Astrocyte (in vitro differentiated cells and primary cell): ENCODE measurements around the gene CNTNAP2. TPM values are rescaled to one million over a fixed set of nuclear protein-coding genes. Genes with fewer than 3 reads are reported as not detected.
"Not testable (repeated sequence)": the region's sequence is repeated elsewhere in the genome, so short reads cannot be mapped to it uniquely, and the experiment has no call there.

Source experiments
- DNase-seq: peaks from one replicate; pipeline ENCODE4 v3.0.0-alpha.2; 2010; ENCODE audit warnings: low read depth
- FAIRE-seq: peaks from 2 replicates; lab custom pipeline; 2011; peaks lifted over from hg19 to GRCh38; lab: Jason Lieb, UNC
- H2AFZ ChIP-seq: 2 replicates; pipeline ENCODE4 v1.6.0; 2012; ENCODE audit warnings: low read depth, low read length, inconsistent platforms
- H3K27ac ChIP-seq: 2 replicates; pipeline ENCODE4 v1.5.1; 2011; ENCODE audit warnings: low read depth, low read length, inconsistent platforms
- H3K27me3 ChIP-seq: 2 replicates; pipeline ENCODE4 v1.6.0; 2011; ENCODE audit warnings: low read length, inconsistent platforms; ENCODE audit not compliant: insufficient read depth
- H3K36me3 ChIP-seq: 2 replicates; pipeline ENCODE4 v1.5.1; 2011; ENCODE audit warnings: low read length, inconsistent platforms; ENCODE audit not compliant: insufficient read depth
- H3K4me1 ChIP-seq: 2 replicates; pipeline ENCODE4 v1.5.1; 2011; ENCODE audit warnings: low read length, inconsistent platforms; ENCODE audit not compliant: insufficient read depth
- H3K4me2 ChIP-seq: 2 replicates; pipeline ENCODE4 v1.6.0; 2012; ENCODE audit warnings: low read length, inconsistent platforms
- H3K4me3 ChIP-seq: 2 replicates; pipeline ENCODE4 v1.5.1; 2011; ENCODE audit warnings: low read depth, mild to moderate bottlenecking, low read length, inconsistent platforms; ENCODE audit not compliant: insufficient read depth
- H3K79me2 ChIP-seq: 2 replicates; pipeline ENCODE4 v1.6.0; 2012; ENCODE audit warnings: mild to moderate bottlenecking, low read length, inconsistent platforms; ENCODE audit not compliant: insufficient read depth
- H3K9ac ChIP-seq: 2 replicates; pipeline ENCODE4 v1.6.0; 2012; ENCODE audit warnings: mild to moderate bottlenecking, low read length, inconsistent platforms
- H3K9me3 ChIP-seq: 2 replicates; pipeline ENCODE4 v1.5.1; 2012; ENCODE audit warnings: low read depth, mild to moderate bottlenecking, low read length, inconsistent platforms; ENCODE audit not compliant: insufficient read depth
- H4K20me1 ChIP-seq: 2 replicates; pipeline ENCODE4 v1.6.0; 2012; ENCODE audit warnings: low read length, inconsistent platforms; ENCODE audit not compliant: insufficient read depth
- H3K27ac Mint-ChIP-seq: one replicate; pipeline ENCODE4 v1.8.0; 2021; ENCODE audit warnings: mild to moderate bottlenecking, mixed read lengths; ENCODE audit not compliant: unreplicated experiment
- H3K27me3 Mint-ChIP-seq: one replicate; pipeline ENCODE4 v1.8.0; 2021; ENCODE audit warnings: low read depth, mixed read lengths; ENCODE audit not compliant: unreplicated experiment
- H3K36me3 Mint-ChIP-seq: one replicate; pipeline ENCODE4 v1.8.0; 2021; ENCODE audit warnings: low read depth, mixed read lengths; ENCODE audit not compliant: unreplicated experiment
- H3K4me1 Mint-ChIP-seq: one replicate; pipeline ENCODE4 v1.8.0; 2021; ENCODE audit warnings: low read depth, mixed read lengths; ENCODE audit not compliant: unreplicated experiment
- H3K4me3 Mint-ChIP-seq: one replicate; pipeline ENCODE4 v1.8.0; 2021; ENCODE audit warnings: mild to moderate bottlenecking, moderate library complexity, mixed read lengths; ENCODE audit not compliant: unreplicated experiment
- H3K9me3 Mint-ChIP-seq: one replicate; pipeline ENCODE4 v1.8.0; 2021; ENCODE audit warnings: mild to moderate bottlenecking, mixed read lengths; ENCODE audit not compliant: unreplicated experiment
- EZH2 ChIP-seq: IDR thresholded peaks from 2 replicates; pipeline ENCODE4 v1.6.1; 2012; ENCODE audit warnings: mild to moderate bottlenecking, low read length, inconsistent platforms; ENCODE audit not compliant: insufficient read depth
- total RNA-seq: library from RNA; stranded (reverse); gene quantifications from 2 replicates; pipeline ENCODE4 v1.2.1, GENCODE V29; 2021
- TF ChIP-seq, protein P1 (sequence below): IDR thresholded peaks from 2 replicates; pipeline ENCODE4 v1.5.1; 2011; ENCODE audit warnings: low read depth, mild to moderate bottlenecking, inconsistent platforms, low read length, moderate library complexity; ENCODE audit not compliant: insufficient read depth

Gene CNTNAP2
- total RNA-seq, 1 donor from 2014 or later: 20.0 TPM

GRCh38 chr7:146177301-146177700 is 60.7 kb downstream of the CNTNAP2 start:
- Mint-ChIP-seq H3K9me3 (no peaks in the 10 kb centered on the region), H3K27ac (no peak overlapping the region), H3K4me1 (peaks cover 4% of the 10 kb centered on the region), H3K36me3 (no peaks in the 10 kb centered on the region), H3K4me3 (no peak overlapping the region), H3K27me3 (no peaks in the 10 kb centered on the region)
- H3K4me1 ChIP-seq: no peaks in the 10 kb centered on the region
- TF ChIP-seq, protein P1, sequence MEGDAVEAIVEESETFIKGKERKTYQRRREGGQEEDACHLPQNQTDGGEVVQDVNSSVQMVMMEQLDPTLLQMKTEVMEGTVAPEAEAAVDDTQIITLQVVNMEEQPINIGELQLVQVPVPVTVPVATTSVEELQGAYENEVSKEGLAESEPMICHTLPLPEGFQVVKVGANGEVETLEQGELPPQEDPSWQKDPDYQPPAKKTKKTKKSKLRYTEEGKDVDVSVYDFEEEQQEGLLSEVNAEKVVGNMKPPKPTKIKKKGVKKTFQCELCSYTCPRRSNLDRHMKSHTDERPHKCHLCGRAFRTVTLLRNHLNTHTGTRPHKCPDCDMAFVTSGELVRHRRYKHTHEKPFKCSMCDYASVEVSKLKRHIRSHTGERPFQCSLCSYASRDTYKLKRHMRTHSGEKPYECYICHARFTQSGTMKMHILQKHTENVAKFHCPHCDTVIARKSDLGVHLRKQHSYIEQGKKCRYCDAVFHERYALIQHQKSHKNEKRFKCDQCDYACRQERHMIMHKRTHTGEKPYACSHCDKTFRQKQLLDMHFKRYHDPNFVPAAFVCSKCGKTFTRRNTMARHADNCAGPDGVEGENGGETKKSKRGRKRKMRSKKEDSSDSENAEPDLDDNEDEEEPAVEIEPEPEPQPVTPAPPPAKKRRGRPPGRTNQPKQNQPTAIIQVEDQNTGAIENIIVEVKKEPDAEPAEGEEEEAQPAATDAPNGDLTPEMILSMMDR: no peak
- TF ChIP-seq EZH2: no peak
- FAIRE-seq (no peak), DNase-seq (no peak)
- no peaks in the 10 kb centered on the region for H3K9me3 ChIP-seq
- no peak overlapping the region for H3K4me2 ChIP-seq
- H3K27ac ChIP-seq: no peak overlapping the region
- H3K79me2 ChIP-seq: no peaks in the 10 kb centered on the region
- H2AFZ ChIP-seq: no peak overlapping the region
- no peaks in the 10 kb centered on the region for H3K27me3 ChIP-seq
- H4K20me1 ChIP-seq: no peaks in the 10 kb centered on the region
- no peaks in the 10 kb centered on the region for H3K36me3 ChIP-seq
- no peak overlapping the region for H3K4me3 ChIP-seq
- no peak overlapping the region for H3K9ac ChIP-seq

- H3K4me2 ChIP-seq: no peak overlapping the region
- no peaks in the 10 kb centered on the region for H3K27me3 ChIP-seq
- Mint-ChIP-seq H3K4me1 (no peaks in the 10 kb centered on the region), H3K4me3 (no peak overlapping the region), H3K27ac (no peak overlapping the region), H3K9me3 (peaks cover 1% of the 10 kb centered on the region), H3K27me3 (no peaks in the 10 kb centered on the region), H3K36me3 (no peaks in the 10 kb centered on the region)
- H3K4me3 ChIP-seq: no peak overlapping the region
- no peak for DNase-seq
- H2AFZ ChIP-seq: no peak overlapping the region
- H3K36me3 ChIP-seq: no peaks in the 10 kb centered on the region
- no peaks in the 10 kb centered on the region for H3K79me2 ChIP-seq
- H3K27ac ChIP-seq: no peak overlapping the region
- H3K4me1 ChIP-seq: no peaks in the 10 kb centered on the region
- no peak overlapping the region for H3K9ac ChIP-seq
- FAIRE-seq: no peak
- H4K20me1 ChIP-seq: no peaks in the 10 kb centered on the region
- TF ChIP-seq, protein P1: no peak
- no peaks in the 10 kb centered on the region for H3K9me3 ChIP-seq
These were observed 69.2 kb downstream of the CNTNAP2 start for GRCh38 chr7:146185844-146186243.

DNA sequence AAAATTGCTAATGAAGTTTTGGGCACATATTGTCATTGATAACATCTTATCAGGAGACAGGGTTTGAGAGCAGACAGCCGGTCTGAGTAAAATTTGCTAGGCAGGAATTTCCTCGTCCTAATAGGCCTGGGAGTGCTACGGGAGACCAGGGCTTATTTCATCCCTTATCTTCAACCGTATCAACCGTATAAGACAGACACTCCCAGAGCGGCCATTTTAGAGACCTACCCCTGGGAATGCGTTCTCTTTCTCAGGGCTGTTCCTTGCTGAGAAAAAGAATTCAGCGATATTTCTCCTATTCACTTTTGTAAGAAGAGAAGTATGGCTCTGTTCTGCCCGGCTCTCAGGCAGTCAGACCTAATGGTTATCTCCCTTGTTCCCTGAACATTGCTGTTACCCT is 74.8 kb downstream of the CNTNAP2 start:
- not testable (repeated sequence) for H3K27me3 ChIP-seq, H3K27ac ChIP-seq, H3K4me1 ChIP-seq, H4K20me1 ChIP-seq, H3K4me3 ChIP-seq, FAIRE-seq, H3K9me3 Mint-ChIP-seq, H3K4me3 Mint-ChIP-seq, H3K9me3 ChIP-seq, H3K4me2 ChIP-seq, H3K27ac Mint-ChIP-seq, H2AFZ ChIP-seq, H3K9ac ChIP-seq, H3K36me3 Mint-ChIP-seq, H3K36me3 ChIP-seq, H3K4me1 Mint-ChIP-seq, H3K79me2 ChIP-seq, H3K27me3 Mint-ChIP-seq, DNase-seq
